ENCODE results near the gene LATS2. TPM values are rescaled to one million over a fixed set of nuclear protein-coding genes. Genes with fewer than 3 reads are reported as not detected.
A peak's percentile ranks its signal among the peaks of the same experiment; 100 is the strongest.

Gene LATS2
- total RNA-seq, 4 donors from 2014 or later: 7.7 to 18.9 (median 10.7) TPM

GRCh38 chr13:21079221-21079620, 17.8 kb upstream of the LATS2 start:
- DNase-seq: no peak
- no peak for TF ChIP-seq CTCF (IDR thresholded peaks at IDR 0.05)
- no peak for TF ChIP-seq POLR2A (IDR thresholded peaks at IDR 0.05)
- intact Hi-C loops (cut with DNase I): no loop called here
- peaks cover 11 to 45% (median 12%) of the 10 kb centered on the region in 3 donors for H3K4me1 ChIP-seq
- no peaks in the 10 kb centered on the region for H3K27me3 ChIP-seq
- H3K9me3 ChIP-seq: no peaks in the 10 kb centered on the region
- peak overlapping the region in 3 of 4 donors; percentile 28 to 73 (median 68) for H3K27ac ChIP-seq
- no peak overlapping the region for H3K4me3 ChIP-seq
- no peaks in the 10 kb centered on the region for H3K36me3 ChIP-seq
- WGBS, 2 donors: 51 to 81% methylated on average over 3 of the region's 3 CpGs

GRCh38 chr13:21078501-21078900, 17.1 kb upstream of the LATS2 start:
- intact Hi-C loops (cut with DNase I): no loop called here
- Histone ChIP-seq H3K27ac (no peak overlapping the region), H3K9me3 (no peaks in the 10 kb centered on the region), H3K4me3 (no peak overlapping the region), H3K4me1 (peaks cover 11 to 47% (median 12%) of the 10 kb centered on the region in 3 donors), H3K27me3 (no peaks in the 10 kb centered on the region), H3K36me3 (no peaks in the 10 kb centered on the region)
- no peak for DNase-seq
- TF ChIP-seq POLR2A (IDR thresholded peaks at IDR 0.05): no peak
- TF ChIP-seq CTCF (IDR thresholded peaks at IDR 0.05): no peak
- WGBS, 2 donors: 73 to 78% methylated on average over 4 of the region's 4 CpGs

GRCh38 chr13:21077788-21078353, 16.5 kb upstream of the LATS2 start:
- WGBS, 2 donors: 95 to 96% methylated on average over 11 to 18 of the region's 24 CpGs
- no peak overlapping the region for H3K27ac ChIP-seq
- no peaks in the 10 kb centered on the region for H3K27me3 ChIP-seq
- TF ChIP-seq CTCF (IDR thresholded peaks at IDR 0.05) (no peak), POLR2A (IDR thresholded peaks at IDR 0.05) (no peak)
- no peak for DNase-seq
- intact Hi-C loops (cut with DNase I): no loop called here
- H3K4me3 ChIP-seq: no peak overlapping the region
- H3K4me1 ChIP-seq: peaks cover 11 to 47% (median 12%) of the 10 kb centered on the region in 3 donors
- no peaks in the 10 kb centered on the region for H3K36me3 ChIP-seq
- H3K9me3 ChIP-seq: no peaks in the 10 kb centered on the region

GRCh38 chr13:21077076-21077787, 15.8 kb upstream of the LATS2 start:
- WGBS, 2 donors: 85 to 86% methylated on average over 20 of the region's 20 CpGs
- Histone ChIP-seq H3K27me3 (no peaks in the 10 kb centered on the region), H3K4me3 (no peak overlapping the region), H3K4me1 (peaks cover 11 to 47% (median 12%) of the 10 kb centered on the region in 3 donors), H3K36me3 (no peaks in the 10 kb centered on the region), H3K9me3 (no peaks in the 10 kb centered on the region), H3K27ac (no peak overlapping the region)
- TF ChIP-seq POLR2A (IDR thresholded peaks at IDR 0.05) (no peak), CTCF (IDR thresholded peaks at IDR 0.05) (no peak)
- intact Hi-C loops (cut with DNase I): no loop called here
- DNase-seq: no peak

GRCh38 chr13:21076253-21076652, 14.9 kb upstream of the LATS2 start:
- no peaks in the 10 kb centered on the region for H3K36me3 ChIP-seq
- H3K27ac ChIP-seq: peak overlapping the region in 2 of 4 donors; percentile 79 to 86
- WGBS, 2 donors: 72 to 73% methylated on average over 16 of the region's 18 CpGs
- no peaks in the 10 kb centered on the region for H3K27me3 ChIP-seq
- H3K9me3 ChIP-seq: no peaks in the 10 kb centered on the region
- peak overlapping the region; percentile 30 to 73 (median 58) for H3K4me3 ChIP-seq
- TF ChIP-seq CTCF (IDR thresholded peaks at IDR 0.05) (no peak), POLR2A (IDR thresholded peaks at IDR 0.05) (no peak)
- no peak for DNase-seq
- peaks cover 12 to 51% (median 13%) of the 10 kb centered on the region in 3 donors for H3K4me1 ChIP-seq
- intact Hi-C loops (cut with DNase I): no loop called here

Data from esophagus squamous epithelium (tissue), 5 donors.